Brain microvascular endothelial cell (primary cell): ENCODE measurements around the gene MEIOB.

Experiments
- DNase-seq: peaks from one replicate; pipeline ENCODE4 v3.0.0-alpha.2; 2020
- H3K27ac ChIP-seq: fragments of 250-450 bp; sonication (Bioruptor Pico); 2 replicates; pipeline ENCODE4 v1.5.1; 2020; ENCODE audit warnings: mild to moderate bottlenecking, moderate library complexity
- H3K27me3 ChIP-seq: fragments of 250-450 bp; sonication (Bioruptor Pico); replicated peaks from 2 replicates; pipeline ENCODE4 v1.5.1; 2020; ENCODE audit warnings: mild to moderate bottlenecking
- H3K36me3 ChIP-seq: fragments of 250-450 bp; sonication (Bioruptor Pico); replicated peaks from 2 replicates; pipeline ENCODE4 v1.5.1; 2020; ENCODE audit warnings: mild to moderate bottlenecking
- H3K4me3 ChIP-seq: 2 replicates; pipeline ENCODE4 v1.5.1; 2011; ENCODE audit warnings: low read depth, mild to moderate bottlenecking, control low read depth, low read length, moderate library complexity
- CTCF ChIP-seq: IDR thresholded peaks from 2 replicates; pipeline ENCODE4 v1.5.1; 2011; ENCODE audit warnings: low read depth, mild to moderate bottlenecking, moderate library complexity, low read length, control low read depth, inconsistent platforms; ENCODE audit errors: missing control alignments
- in situ Hi-C: cut with HindIII; loops from 2 replicates; pipeline ENCODE4 v1.10.0; 2017; ENCODE audit warnings: low sequenced_read_pairs, low pct_ligation_motif_present

Gene MEIOB

DNA sequence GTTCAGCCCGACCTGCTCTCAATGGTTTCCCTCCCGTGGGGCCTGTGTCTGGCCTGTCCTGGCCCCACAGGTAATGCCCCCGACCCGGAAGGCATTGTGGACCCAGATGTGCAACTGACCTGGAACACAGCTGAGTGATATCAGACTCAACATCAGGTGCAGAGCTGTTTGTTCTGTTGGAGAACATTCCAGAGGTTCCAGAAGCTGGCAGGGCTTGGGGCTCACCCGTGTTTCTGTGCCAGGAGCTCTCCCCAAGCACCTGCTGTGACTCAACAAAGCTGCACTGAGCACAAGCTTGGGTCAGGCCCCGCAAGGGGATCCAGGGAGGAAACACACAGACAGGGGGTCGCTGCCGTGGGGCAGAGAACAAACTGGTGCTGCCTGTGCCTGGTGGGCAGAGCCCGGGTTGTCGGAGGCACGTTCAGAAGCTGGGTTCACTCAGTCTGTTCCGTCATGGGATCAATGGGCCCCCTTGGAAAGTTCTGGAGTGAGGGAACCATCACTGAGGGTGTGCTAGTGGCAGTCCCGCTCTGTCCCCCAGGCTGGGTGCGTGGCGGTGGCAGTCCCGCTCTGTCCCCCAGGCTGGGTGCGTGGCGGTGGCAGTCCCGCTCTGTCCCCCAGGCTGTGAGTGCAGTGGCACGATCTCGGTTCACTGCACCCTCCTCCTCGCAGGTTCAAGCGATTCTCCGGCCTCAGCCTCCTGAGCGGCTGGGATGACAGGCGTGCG lies 24.1 kb upstream of the MEIOB start:
- in situ Hi-C loops: no loop called here

DNA sequence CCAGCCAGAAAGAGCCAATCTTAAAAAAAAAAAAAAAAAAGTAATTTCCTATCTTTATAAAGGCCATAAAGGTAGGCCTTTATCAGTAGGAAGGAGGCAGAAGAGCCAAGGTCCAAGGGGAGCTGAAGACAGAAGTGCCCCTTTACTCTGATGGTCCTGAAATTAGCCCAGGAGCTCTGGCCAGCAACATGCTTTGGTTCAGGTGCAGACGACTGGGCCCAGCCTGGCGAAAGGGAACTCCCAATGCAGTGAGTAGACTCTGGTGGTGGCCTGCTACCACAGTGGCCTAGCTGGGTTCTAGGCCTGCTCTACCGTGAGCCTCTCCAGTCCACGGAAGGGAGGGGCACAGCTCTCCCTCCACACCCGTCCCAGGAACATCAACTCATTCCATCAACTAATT lies 23.1 kb upstream of the MEIOB start:
- DNase-seq: no peak
- TF ChIP-seq CTCF: no peak
- H3K36me3 ChIP-seq: no peaks in the 10 kb centered on the region
- no peak overlapping the region for H3K4me3 ChIP-seq
- in situ Hi-C loops: no loop called here
- H3K27me3 ChIP-seq: peaks cover 7% of the 10 kb centered on the region
- no peak overlapping the region for H3K27ac ChIP-seq

More for the DNA sequence above, 24.1 kb upstream of the MEIOB start:
- TF ChIP-seq CTCF: no peak
- H3K4me3 ChIP-seq: no peak overlapping the region
- H3K27me3 ChIP-seq: peaks cover 6% of the 10 kb centered on the region
- no peak for DNase-seq
- H3K27ac ChIP-seq: no peak overlapping the region
- no peaks in the 10 kb centered on the region for H3K36me3 ChIP-seq

- TF ChIP-seq CTCF: no peak
- Histone ChIP-seq H3K27me3 (peaks cover 7% of the 10 kb centered on the region), H3K27ac (no peak overlapping the region), H3K4me3 (no peak overlapping the region), H3K36me3 (no peaks in the 10 kb centered on the region)
- in situ Hi-C loops: no loop called here
- no peak for DNase-seq
Measured at GRCh38 chr16:1890708-1891050, 18.7 kb upstream of the MEIOB start.

- no peaks in the 10 kb centered on the region for H3K36me3 ChIP-seq
- no peak overlapping the region for H3K4me3 ChIP-seq
- in situ Hi-C loops: no loop called here
- no peak for DNase-seq
- no peak for TF ChIP-seq CTCF
- peaks cover 7% of the 10 kb centered on the region for H3K27me3 ChIP-seq
- no peak overlapping the region for H3K27ac ChIP-seq
Measured at GRCh38 chr16:1890024-1890707, 18.2 kb upstream of the MEIOB start.

DNA sequence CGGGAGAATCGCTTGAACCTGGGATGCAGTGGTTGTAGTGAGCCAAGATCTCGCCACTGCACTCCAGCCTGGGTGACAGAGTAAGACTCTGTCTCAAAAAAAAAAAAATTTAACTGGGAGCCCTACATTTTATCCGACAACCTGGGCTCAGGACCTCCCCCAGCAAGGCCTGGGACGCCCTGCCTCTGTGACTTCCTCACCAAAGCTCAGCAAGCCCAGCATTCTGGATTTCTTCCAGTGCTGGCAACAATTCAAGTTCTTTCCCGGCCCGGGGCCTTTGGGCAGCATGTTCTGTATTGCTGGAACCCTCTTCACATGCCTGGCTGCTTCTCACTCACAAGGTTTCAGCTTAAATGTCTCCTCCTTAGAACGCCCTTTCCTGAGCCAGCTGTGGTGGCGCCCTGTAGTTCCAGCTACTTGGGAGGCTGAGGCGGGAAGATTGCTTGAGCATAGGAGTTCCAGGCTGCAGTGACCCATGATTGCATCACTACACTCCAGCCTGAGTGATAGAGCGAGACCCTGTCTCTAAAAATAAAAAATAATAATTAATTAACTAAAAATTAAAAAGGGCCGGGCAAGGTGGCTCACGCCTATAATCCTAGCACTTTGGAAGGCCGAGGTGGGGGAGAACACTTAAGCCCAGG lies 15.9 kb upstream of the MEIOB start:
- in situ Hi-C loops: no loop called here
- TF ChIP-seq CTCF: no peak
- Histone ChIP-seq H3K27me3 (peaks cover 3% of the 10 kb centered on the region), H3K4me3 (no peak overlapping the region), H3K27ac (no peak overlapping the region), H3K36me3 (no peaks in the 10 kb centered on the region)
- no peak for DNase-seq
